ENCODE results near the gene STAG1.
"Not testable (repeated sequence)": the region's sequence is repeated elsewhere in the genome, so short reads cannot be mapped to it uniquely, and the experiment has no call there.

The STAG1 gene

DNA sequence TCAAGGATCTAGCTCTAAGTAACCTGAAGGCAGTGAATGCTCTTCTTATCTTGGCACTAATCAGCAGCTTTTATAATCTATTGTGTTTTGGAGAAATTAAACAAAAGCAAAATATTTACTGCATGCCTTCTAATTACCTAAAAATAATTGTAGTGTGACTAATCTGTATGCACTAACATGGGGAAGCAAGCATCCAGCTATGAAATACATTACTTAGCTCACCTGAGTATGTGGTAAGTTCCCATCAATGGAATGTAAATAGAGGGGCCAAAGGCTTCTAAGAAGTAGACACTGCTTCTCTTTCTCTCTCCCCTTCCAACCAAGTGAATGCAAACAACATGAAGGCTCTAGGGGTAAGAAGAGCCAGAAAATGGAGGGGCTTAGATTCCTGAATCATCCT is 165.6 kb downstream of the STAG1 start:
- DNase-seq (ENCODE audit: low read depth), result no peak

DNA sequence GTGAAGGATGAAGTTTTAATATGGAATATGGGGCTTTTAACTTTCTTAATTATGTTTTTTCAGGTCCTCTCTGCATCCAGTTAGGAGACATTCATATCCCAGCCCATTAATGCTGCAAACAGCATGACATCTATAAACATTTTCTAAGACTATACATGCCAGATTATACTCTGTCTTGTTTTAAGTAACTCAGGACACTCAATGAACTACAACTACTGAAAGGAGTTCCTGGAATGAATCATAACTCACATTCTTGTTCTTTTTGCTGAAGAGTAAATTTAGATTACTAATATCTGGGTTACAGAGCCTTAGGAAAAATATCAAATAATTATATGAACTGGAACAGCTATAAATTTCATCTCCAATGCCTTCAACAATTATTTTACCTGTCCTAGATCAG is 167.4 kb downstream of the STAG1 start:
- no peak for DNase-seq (ENCODE audit: low read depth)

- no peak for DNase-seq (ENCODE audit: low read depth)
These were observed 168.4 kb downstream of the STAG1 start for GRCh38 chr3:136583823-136584222.

DNA sequence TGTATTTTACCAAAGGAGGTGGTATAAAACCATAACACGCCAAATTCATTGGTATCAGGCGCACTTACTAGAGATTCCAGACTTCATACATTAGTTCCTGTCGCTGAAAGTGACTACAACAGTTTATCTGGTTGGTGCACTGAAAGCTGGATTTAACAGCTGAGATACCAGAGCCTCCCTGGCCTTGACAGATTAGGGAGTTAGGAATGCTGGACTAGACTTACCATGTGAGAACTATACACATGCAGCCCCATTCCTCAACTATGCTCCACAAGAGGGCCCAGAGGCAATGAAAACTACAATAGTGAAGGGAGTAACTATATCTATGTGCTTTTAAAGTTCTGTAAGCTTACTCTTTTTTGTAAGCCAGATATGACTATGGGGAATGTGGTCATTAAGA is 174.4 kb downstream of the STAG1 start:
- DNase-seq (ENCODE audit: low read depth), result no peak

DNA sequence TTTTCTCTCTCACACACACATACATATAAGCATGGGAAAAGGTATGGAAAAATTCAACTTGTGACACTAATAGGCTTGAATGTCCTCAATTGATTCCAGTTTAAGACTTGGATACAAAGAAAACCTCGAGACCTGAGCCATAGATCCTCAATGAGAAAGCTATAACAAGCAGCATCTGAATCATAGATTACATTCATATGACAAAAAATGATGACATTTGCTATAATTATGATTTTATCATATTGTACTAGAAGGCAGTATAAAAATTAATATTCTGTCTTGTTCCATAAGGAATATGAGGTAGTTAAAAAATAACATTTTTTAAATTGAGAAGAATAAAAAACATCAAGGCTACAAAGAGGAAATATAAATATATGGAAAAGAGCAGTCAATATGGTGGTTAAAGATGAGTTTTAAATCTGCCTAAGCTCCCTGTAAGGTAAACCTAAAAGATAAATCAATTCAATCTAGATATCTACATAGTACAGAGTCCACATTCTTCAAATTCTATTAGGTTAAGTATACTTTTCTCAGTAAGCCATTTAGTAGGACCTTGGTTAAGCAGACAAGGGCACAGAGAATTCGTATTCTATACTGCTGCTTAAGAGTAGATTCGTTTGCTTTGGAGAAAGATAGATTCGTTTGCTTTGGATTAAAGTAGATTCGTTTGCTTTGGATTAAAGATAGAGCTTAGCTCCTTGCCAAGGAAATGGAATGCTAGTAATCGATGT is 175.7 kb downstream of the STAG1 start:
- no peak for DNase-seq (ENCODE audit: low read depth)

DNA sequence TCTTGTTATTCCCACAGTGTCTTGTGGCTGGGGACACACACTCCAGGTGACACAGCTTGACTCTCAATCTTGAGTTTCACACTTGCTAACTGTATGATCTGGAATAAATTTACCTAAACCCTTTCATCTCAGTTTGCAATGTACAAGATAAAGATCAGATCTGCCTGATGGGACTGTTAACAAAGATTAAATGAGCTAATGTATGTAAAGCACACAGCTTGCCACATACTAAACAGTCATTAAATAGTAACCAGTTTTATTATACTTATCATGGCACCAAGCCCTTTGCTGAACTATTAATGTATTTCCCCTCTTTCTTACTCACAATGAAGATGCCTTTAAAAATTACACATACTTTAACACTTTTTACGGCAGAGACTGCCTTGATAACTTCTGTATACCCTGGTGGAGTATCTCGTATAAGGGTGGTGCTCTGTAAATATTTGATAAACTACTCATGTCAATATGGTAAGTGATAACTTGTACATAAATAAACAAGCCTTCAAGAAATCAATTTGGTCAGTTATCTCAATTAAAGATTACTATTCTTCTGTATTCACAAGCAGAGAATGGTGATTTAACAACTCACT is 184.5 kb downstream of the STAG1 start:
- no peak for DNase-seq (ENCODE audit: low read depth)

DNA sequence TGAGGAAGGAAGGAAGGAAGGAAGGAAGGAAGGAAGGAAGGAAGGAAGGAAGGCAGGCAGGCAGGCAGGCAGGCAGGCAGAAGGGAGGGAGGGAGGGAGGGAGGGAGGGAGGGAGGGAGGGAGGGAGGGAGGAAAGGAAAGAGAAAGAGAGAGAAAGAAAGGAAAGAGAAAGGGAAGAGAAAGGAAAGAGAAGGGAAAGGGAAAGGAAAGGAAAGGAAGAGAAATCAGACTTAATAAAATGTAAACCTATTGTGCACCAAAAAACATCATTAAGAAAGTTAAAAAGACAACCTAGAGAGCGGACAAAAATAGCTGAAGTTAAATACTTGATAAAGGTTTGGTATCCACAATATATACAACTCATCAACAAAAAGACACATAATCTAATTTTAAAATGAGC is 187.2 kb downstream of the STAG1 start:
- not testable (repeated sequence) for DNase-seq (ENCODE audit: low read depth)

DNA sequence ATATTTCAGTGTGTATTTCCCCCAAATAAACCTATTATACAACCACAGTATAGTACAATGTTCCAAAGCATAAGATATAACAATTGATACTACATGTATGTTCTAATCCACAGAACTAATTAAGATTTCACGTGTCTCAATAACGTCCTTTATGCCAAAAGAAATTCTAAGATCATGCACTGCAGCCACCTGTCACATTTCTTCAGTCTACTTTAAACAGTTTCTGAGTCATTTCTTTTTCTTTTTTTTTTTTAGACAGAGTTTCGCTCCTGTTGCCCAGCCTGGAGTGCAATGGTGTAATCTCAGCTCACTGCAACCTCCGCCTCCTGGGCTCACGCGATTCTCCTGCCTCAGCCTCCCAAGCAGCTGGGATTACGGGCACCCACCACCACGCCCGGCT is 190.2 kb downstream of the STAG1 start:
- no peak for DNase-seq (ENCODE audit: low read depth)

DNA sequence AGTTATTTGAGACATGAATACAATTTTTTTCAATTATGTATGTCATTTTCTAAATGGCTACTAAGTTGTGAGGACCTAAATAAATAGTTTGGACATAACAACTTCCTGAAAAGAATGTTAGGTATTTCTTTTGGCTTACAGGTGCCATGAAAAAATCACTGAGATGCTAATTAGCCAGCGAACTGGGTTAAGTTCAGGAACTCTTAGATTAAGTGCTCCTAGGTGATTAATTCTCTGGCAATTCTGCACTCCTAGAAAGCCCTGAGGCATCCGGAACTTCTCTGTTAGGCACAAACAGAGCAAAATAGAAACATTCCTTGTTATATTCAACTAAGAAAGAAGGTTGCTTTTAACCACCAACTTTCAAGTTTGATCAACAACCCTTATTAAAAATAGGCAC is 192.3 kb downstream of the STAG1 start:
- DNase-seq (ENCODE audit: low read depth), result no peak

DNA sequence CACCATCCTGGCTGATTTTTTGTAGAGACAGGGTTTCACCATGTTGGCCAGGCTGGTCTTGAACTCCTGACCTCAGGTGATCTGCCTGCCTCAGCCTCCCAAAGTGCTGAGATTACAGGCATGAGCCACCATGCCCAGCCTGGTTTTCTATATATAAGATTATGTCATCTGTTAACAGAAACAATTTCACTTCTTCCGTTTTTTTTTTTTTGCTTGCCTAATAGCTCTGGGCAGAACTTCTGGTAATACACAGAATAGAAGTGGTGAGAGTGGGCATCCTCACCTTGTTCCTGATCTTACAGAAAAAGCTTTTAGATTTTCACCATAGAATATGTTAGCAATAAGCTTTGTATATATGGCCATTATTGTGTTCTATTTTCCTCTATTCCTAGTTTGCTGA is 202.7 kb downstream of the STAG1 start:
- not testable (repeated sequence) for DNase-seq (ENCODE audit: low read depth)

DNA sequence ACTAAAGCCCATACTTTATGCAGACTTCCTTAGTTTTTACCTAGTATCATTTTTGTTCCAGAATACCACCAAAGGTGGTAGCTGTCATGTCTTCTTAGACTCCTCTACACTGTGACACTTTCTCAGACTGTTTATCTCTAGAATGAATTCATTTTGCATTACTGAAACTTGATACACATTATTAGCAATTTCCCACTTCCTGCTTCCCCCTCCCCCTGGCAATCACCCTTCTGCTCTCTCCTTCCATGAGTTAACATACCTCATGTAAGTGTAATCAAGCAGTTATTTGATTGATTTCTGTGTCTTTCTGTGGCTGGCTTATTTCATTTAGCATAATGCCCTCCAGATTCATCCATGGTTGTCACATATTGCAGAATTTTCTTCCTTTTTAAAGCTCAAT is 204.9 kb downstream of the STAG1 start:
- DNase-seq (ENCODE audit: low read depth), result no peak

DNA sequence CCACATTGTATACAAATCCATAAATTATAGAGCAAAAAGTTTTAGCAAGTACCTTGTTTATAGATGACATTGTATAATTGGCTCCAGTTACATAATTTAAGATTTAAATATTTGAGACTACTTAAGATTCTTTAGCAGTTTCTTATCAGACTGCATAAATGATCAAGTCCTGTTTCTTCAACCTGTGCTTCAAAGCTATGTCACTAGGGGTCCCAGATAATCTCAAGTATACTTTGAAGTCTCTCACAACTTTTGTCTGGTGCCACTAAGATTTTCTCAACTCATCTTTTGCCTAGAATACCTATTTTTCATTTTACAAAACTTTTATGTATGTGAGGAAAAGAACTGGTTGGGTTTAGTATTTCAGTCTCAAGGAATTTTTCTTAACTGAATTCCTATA is 205.5 kb downstream of the STAG1 start:
- DNase-seq (ENCODE audit: low read depth), result no peak

DNA sequence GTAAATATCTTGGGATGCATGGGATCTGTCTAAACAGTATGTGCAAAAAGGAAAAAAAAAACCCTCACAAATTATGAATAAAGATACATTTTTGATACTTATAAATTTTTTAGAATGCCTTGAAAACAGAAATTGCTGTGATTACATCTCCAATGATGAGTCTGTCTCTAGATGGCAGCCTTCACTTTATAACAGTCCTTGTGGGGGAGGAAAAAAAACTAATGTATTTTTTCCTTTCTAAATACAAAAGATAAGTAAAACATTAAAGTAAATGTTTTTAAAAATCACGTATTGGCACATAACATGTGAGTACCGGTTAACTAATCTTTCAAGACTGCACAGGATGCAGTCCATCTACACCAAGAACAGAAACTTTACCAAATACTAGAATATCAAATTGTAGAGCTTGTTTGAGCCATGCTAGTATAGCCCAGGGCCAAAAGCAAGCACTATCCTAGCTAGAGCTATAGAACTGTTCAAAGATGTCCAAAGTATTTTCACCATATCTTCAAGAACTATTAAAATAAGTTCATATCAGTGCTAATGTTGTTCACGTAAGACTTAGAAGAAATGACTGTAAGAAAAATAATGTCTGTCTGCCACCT is 206.4 kb downstream of the STAG1 start:
- no peak for DNase-seq (ENCODE audit: low read depth)

DNA sequence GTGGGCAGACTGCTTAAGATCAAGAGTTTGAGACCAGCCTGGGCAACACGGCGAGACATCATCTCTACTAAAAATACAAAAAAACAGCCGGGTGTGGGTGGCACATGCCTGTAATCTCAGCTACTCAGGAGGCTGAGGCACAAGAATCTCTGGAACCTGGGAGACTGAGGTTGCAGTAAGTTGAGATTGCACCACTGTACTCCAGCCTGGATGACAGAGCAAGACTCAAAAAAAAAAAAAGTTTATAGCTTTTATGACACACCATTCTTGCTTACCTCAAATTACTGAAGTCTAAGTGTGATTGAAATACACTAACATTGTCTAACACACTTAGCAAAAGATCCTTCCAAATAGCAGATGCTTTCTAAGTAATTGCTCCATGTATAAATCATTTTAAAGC is 207.6 kb downstream of the STAG1 start:
- no peak for DNase-seq (ENCODE audit: low read depth)

DNA sequence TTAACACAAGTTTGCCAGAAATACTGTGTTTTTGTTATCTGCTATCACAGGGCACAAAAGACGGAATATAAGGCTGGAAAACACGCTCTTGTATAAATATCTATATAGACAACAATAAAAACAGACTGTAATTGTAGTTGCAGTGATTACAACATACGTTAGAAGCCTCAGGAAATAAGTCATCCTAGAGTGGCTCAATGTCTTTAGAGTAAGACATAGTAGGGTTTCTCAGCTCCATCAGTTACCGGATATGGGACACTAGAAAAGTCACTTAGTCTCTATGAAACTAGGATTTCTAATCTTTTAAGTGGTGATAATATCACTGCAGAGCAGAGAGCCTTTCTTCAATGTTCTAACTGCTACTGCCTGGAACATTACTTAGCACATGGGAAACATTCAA is 208.8 kb downstream of the STAG1 start:
- no peak for DNase-seq (ENCODE audit: low read depth)

DNA sequence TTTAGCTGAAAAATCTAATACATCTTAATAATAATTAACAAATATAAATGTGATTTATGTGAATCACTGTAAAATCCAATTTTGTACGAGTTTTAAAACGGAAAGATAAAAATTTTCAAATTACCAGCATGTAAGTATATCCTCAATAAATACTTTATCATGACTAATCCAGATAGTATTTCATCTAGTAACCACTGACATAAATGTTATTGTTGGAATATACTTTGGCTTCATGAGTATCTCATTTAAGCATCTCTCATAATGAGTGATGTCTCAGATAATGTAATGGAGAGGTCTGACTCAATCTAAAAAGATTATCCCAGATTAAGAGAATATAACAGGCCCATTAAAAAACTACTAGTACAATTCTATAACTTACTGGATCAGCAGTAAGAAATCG is 216.3 kb downstream of the STAG1 start:
- DNase-seq (ENCODE audit: low read depth), result no peak

GRCh38 chr3:136532766-136533165 is 219.4 kb downstream of the STAG1 start:
- no peak for DNase-seq (ENCODE audit: low read depth)

GRCh38 chr3:136518102-136518501 is 234.1 kb downstream of the STAG1 start:
- DNase-seq (ENCODE audit: low read depth), result no peak

GRCh38 chr3:136516656-136517055 is 235.5 kb downstream of the STAG1 start:
- no peak for DNase-seq (ENCODE audit: low read depth)

GRCh38 chr3:136516095-136516494 is 236.1 kb downstream of the STAG1 start:
- no peak for DNase-seq (ENCODE audit: low read depth)

- not testable (repeated sequence) for DNase-seq (ENCODE audit: low read depth)
These were observed 237.6 kb downstream of the STAG1 start for GRCh38 chr3:136514533-136514932.

DNA sequence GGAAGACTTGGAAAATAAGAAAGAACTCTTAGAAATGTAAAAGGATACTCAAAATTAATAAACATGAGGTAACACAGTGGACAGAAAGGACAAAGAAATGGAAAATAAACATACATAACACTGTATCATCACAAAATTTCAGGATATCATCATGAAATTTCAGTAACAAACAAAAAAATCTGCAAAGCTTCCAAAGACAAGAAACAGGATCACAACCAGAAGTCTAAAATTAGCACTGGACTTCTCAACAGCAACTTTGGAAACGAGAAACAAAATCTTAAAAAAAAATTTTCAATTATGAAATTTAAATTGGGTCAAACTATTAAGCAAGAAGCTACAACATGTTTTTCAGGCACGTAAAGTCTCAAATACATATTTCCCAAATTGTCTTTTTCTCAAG is 238.8 kb downstream of the STAG1 start:
- no peak for DNase-seq (ENCODE audit: low read depth)

DNA sequence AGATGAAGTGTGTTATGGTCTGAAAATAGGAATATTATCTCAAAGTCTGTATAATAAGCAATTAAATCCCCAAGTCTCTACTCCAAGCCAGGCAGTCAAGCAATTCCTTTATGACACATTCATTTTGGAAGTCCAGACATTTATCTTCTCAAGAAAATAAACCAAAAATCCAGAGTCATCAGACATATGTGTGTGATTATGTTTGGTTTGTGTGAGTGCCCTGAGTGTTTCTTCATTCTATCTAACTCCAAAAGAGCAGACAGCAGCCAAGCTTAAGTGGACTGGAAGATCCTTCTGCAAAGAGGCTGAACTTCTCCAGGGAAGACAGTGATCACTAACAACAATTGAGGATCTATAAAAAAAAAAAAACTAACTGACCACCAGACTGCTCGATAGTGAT is 239.8 kb downstream of the STAG1 start:
- DNase-seq (ENCODE audit: low read depth), result no peak

GRCh38 chr3:136505676-136506075 is 246.5 kb downstream of the STAG1 start:
- no peak for DNase-seq (ENCODE audit: low read depth)

Data from stimulated activated CD8-positive, alpha-beta memory T cell treated with anti-CD3 and anti-CD28 coated beads, Interleukin-15, amount 100 ng/mL, for 24 hours (primary cell).